CD14-positive monocyte (primary cell): Measurements from ENCODE around the gene TBC1D19. TPM values are rescaled to one million over a fixed set of nuclear protein-coding genes. Genes with fewer than 3 reads are reported as not detected.
A peak's percentile ranks its signal among the peaks of the same experiment; 100 is the strongest.

Experiments
- DNase-seq, 3 donors: peaks; one replicate each; pipeline ENCODE4 v3.0.0-alpha.2; 2011 to 2022
- H2AFZ ChIP-seq: 2 replicates; pipeline ENCODE4 v1.6.0; 2012; ENCODE audit warnings: mild to moderate bottlenecking, low read depth, low read length, inconsistent platforms; ENCODE audit not compliant: insufficient read depth, poor library complexity, severe bottlenecking
- H3K27ac ChIP-seq, 2 donors: 1 replicate in 1 of 2; 2 replicates in 1 of 2; pipeline ENCODE4 v1.5.1; 2012 to 2013; ENCODE audit warnings: low read length in 2 of 2, control low read depth in 1 of 2, inconsistent platforms in 1 of 2, low read depth in 1 of 2, mild to moderate bottlenecking in 1 of 2
- H3K27me3 ChIP-seq, 2 donors: one replicate each; pipeline versions ENCODE4 v1.6.0 to v1.6.1; 2011 to 2013; ENCODE audit warnings: low read length in 2 of 2; ENCODE audit not compliant: control insufficient read depth in 2 of 2, insufficient read depth in 2 of 2
- H3K36me3 ChIP-seq, 2 donors: replicated peaks in 1 of 2; 1 replicate in 1 of 2; 2 replicates in 1 of 2; pipeline versions ENCODE4 v1.5.1 to v1.6.1; 2012 to 2013; ENCODE audit warnings: low read length in 2 of 2, control low read depth in 1 of 2, inconsistent platforms in 1 of 2, mild to moderate bottlenecking in 1 of 2; ENCODE audit not compliant: insufficient read depth in 2 of 2, control insufficient read depth in 1 of 2
- H3K4me1 ChIP-seq, 2 donors: 1 replicate in 1 of 2; 2 replicates in 1 of 2; pipeline versions ENCODE4 v1.5.1 to v1.6.1; 2012 to 2013; ENCODE audit warnings: low read length in 2 of 2, control low read depth in 1 of 2, inconsistent platforms in 1 of 2, mild to moderate bottlenecking in 1 of 2, moderate library complexity in 1 of 2; ENCODE audit not compliant: insufficient read depth in 2 of 2, control insufficient read depth in 1 of 2
- H3K4me2 ChIP-seq: replicated peaks from 2 replicates; pipeline ENCODE3; 2012; ENCODE audit warnings: low read length, moderate library complexity, mild to moderate bottlenecking; ENCODE audit not compliant: poor library complexity, severe bottlenecking; ENCODE audit errors: extremely low read depth
- H3K4me3 ChIP-seq, 3 experiments: fragments of 200-600 bp in 1 of 3; sonication (generic) in 1 of 3; replicated peaks in 1 of 3; 1 replicate in 2 of 3; 2 replicates in 1 of 3; pipeline ENCODE4 v1.5.1; 2011 to 2013; ENCODE audit warnings: low read length in 3 of 3, mild to moderate bottlenecking in 3 of 3, control low read depth in 2 of 3, low read depth in 2 of 3, inconsistent platforms in 1 of 3, moderate library complexity in 1 of 3
- H3K79me2 ChIP-seq: 2 replicates; pipeline ENCODE4 v1.6.0; 2012; ENCODE audit warnings: mild to moderate bottlenecking, control low read depth, inconsistent platforms, low read length, moderate library complexity; ENCODE audit not compliant: insufficient read depth
- H3K9ac ChIP-seq: 2 replicates; pipeline ENCODE4 v1.6.0; 2017; ENCODE audit warnings: low read length, mild to moderate bottlenecking; ENCODE audit not compliant: insufficient read depth, poor library complexity, severe bottlenecking
- H3K9me3 ChIP-seq, 2 donors: replicated peaks in 1 of 2; 1 replicate in 1 of 2; 2 replicates in 1 of 2; pipeline versions ENCODE4 v1.5.1 to v1.6.1; 2012 to 2013; ENCODE audit warnings: low read length in 2 of 2, control low read depth in 1 of 2; ENCODE audit not compliant: control insufficient read depth in 1 of 2, insufficient read depth in 1 of 2
- H4K20me1 ChIP-seq: 2 replicates; pipeline ENCODE4 v1.6.0; 2012; ENCODE audit warnings: mild to moderate bottlenecking, low read length, control low read depth, moderate library complexity; ENCODE audit not compliant: insufficient read depth
- H3K27ac Mint-ChIP-seq, 7 donors: one replicate each; pipeline ENCODE4 v1.8.0; 2020; ENCODE audit warnings: mild to moderate bottlenecking in 7 of 7, mixed read lengths in 7 of 7, moderate library complexity in 6 of 7, inconsistent platforms in 2 of 7
- H3K27me3 Mint-ChIP-seq, 3 donors: one replicate each; pipeline ENCODE4 v1.8.0; 2021 to 2022; ENCODE audit warnings: low read depth in 3 of 3, mild to moderate bottlenecking in 3 of 3, mixed read lengths in 3 of 3, moderate library complexity in 3 of 3, inconsistent platforms in 1 of 3
- H3K36me3 Mint-ChIP-seq, 2 donors: one replicate each; pipeline ENCODE4 v1.8.0; 2020; ENCODE audit warnings: mixed read lengths in 2 of 2, inconsistent platforms in 1 of 2, mild to moderate bottlenecking in 1 of 2
- H3K4me1 Mint-ChIP-seq: one replicate; pipeline ENCODE4 v1.8.0; 2020; ENCODE audit warnings: mild to moderate bottlenecking, mixed read lengths
- H3K4me3 Mint-ChIP-seq, 2 donors: one replicate each; pipeline ENCODE4 v1.8.0; 2020; ENCODE audit warnings: mild to moderate bottlenecking in 2 of 2, mixed read lengths in 2 of 2, moderate library complexity in 1 of 2
- H3K9me3 Mint-ChIP-seq, 7 donors: one replicate each; pipeline ENCODE4 v1.8.0; 2020 to 2022; ENCODE audit warnings: mixed read lengths in 7 of 7, mild to moderate bottlenecking in 6 of 7, moderate library complexity in 6 of 7, inconsistent platforms in 2 of 7
- CTCF ChIP-seq: fragments of 200-600 bp; IDR thresholded peaks from one replicate; pipeline ENCODE4 v1.8.0; 2022; ENCODE audit warnings: antibody characterized with exemption, mild to moderate bottlenecking
- WGBS: methylation state at CpG from one replicate; pipeline ENCODE4 v1.1.5; 2013; ENCODE audit warnings: missing lambda C conversion rate; ENCODE audit not compliant: insufficient coverage; 5-methylcytosine and 5-hydroxymethylcytosine counted together
- intact Hi-C, 2 donors: fragments of 100-400 bp; cut with micrococcal nuclease; formaldehyde crosslinking; loops; one replicate each; pipeline versions ENCODE4 v1.15.0 to v1.15.1; 2023
- polyA plus RNA-seq, 3 donors: library from polyadenylated mRNA; depleted of rRNA in 1 of 3; unstranded in 2 of 3; stranded (reverse) in 1 of 3; fragments of 300-500 nt in 2 of 3; fragments of >200 nt in 1 of 3; fragmentation: Illumina TruSeq in 2 of 3; gene quantifications; 1 replicate in 2 of 3; 2 replicates in 1 of 3; pipeline ENCODE4 v1.2.3, GENCODE V29; 2012 to 2021

TBC1D19 gene
- polyA plus RNA-seq, 3 donors, result 0.19 to 0.84 (median 0.33) TPM

GRCh38 chr4:26583538-26583864 lies 383 bp upstream of the TBC1D19 start:
- Mint-ChIP-seq H3K4me3 (peak overlapping the region; percentile 96 to 99), H3K4me1 (peaks cover 19% of the 10 kb centered on the region), H3K9me3 (peaks cover 0 to 3% (median 0%) of the 10 kb centered on the region in 7 donors), H3K36me3 (no peaks in the 10 kb centered on the region), H3K27me3 (peaks cover 0 to 3% (median 1%) of the 10 kb centered on the region in 3 donors), H3K27ac (peak overlapping the region in 5 of 7 donors; percentile 7 to 89 (median 48))
- peak overlapping the region; percentile 96 for H2AFZ ChIP-seq
- no peaks in the 10 kb centered on the region for H3K9me3 ChIP-seq
- H3K27me3 ChIP-seq, result no peaks in the 10 kb centered on the region
- H3K4me3 ChIP-seq, result peak overlapping the region; percentile 37 to 86 (median 74)
- H4K20me1 ChIP-seq, result no peaks in the 10 kb centered on the region
- peaks cover 8 to 22% of the 10 kb centered on the region in 2 donors for H3K4me1 ChIP-seq
- H3K36me3 ChIP-seq, result no peaks in the 10 kb centered on the region
- no peaks in the 10 kb centered on the region for H3K79me2 ChIP-seq
- 0% methylated on average over 2 of the region's 11 CpGs for WGBS
- TF ChIP-seq CTCF, result no peak
- H3K27ac ChIP-seq, result peak overlapping the region in 1 of 2 donors; percentile 65
- no peak for DNase-seq
- intact Hi-C loops, result no loop called here
- H3K4me2 ChIP-seq, result peak overlapping the region; percentile 94
- peak overlapping the region; percentile 72 for H3K9ac ChIP-seq

- Histone ChIP-seq H3K4me2 (peak overlapping the region; percentile 94), H3K36me3 (no peaks in the 10 kb centered on the region), H3K9ac (no peak overlapping the region), H3K4me1 (peaks cover 8 to 22% of the 10 kb centered on the region in 2 donors), H4K20me1 (no peaks in the 10 kb centered on the region), H3K4me3 (peak overlapping the region in 1 of 3 experiments; percentile 86), H3K79me2 (no peaks in the 10 kb centered on the region), H3K27ac (no peak overlapping the region), H3K9me3 (no peaks in the 10 kb centered on the region), H3K27me3 (no peaks in the 10 kb centered on the region), H2AFZ (peak overlapping the region; percentile 96)
- TF ChIP-seq CTCF, result no peak
- peaks cover 19% of the 10 kb centered on the region for H3K4me1 Mint-ChIP-seq
- H3K4me3 Mint-ChIP-seq, result peak overlapping the region; percentile 96 to 99
- no peak overlapping the region for H3K27ac Mint-ChIP-seq
- no peak for DNase-seq
- no CpG with 5 or more reads among the region's 4 CpGs for WGBS
- H3K9me3 Mint-ChIP-seq, result peaks cover 0 to 3% (median 0%) of the 10 kb centered on the region in 7 donors
- intact Hi-C loops, result no loop called here
- peaks cover 0 to 3% (median 1%) of the 10 kb centered on the region in 3 donors for H3K27me3 Mint-ChIP-seq
- no peaks in the 10 kb centered on the region for H3K36me3 Mint-ChIP-seq
Measured at GRCh38 chr4:26584725-26585124, 841 bp downstream of the TBC1D19 start.
